Measurements from ENCODE around the gene ZNF778. TPM values are rescaled to one million over a fixed set of nuclear protein-coding genes. Genes with fewer than 3 reads are reported as not detected.

Gene ZNF778
- total and polyA plus RNA-seq, 2 of the 13 experiments (the other 11 are each of a cell fraction or from before 2014, with no cell fraction given): 3.8 to 7.2 TPM

GRCh38 chr16:89246903-89247733 lies 29.6 kb downstream of the ZNF778 start (continued):
- TF ChIP-seq ATF2 (CRISPR knock-in tag; IDR thresholded peaks at IDR 0.05) (no peak; the same call in 1 of the 2 replicates), TBX2 (CRISPR knock-in tag; IDR thresholded peaks at IDR 0.05; ENCODE audit: borderline replicate concordance) (peak; percentile 52; the same call in 1 of the 2 replicates), PITX1 (CRISPR knock-in tag; IDR thresholded peaks at IDR 0.05) (peak; percentile 4; the same call in 1 of the 2 replicates), REST (IDR thresholded peaks at IDR 0.05; ENCODE audit: borderline replicate concordance in 1 of 2, low read depth in 1 of 2, low read length in 2 of 2) (no peak), FUBP1 (CRISPR knock-in tag; IDR thresholded peaks at IDR 0.05; ENCODE audit: borderline replicate concordance) (0 out of 2 replicates have a peak, but pooled peaks have one; percentile 50), YEATS2 (CRISPR knock-in tag; IDR thresholded peaks at IDR 0.05; ENCODE audit: borderline replicate concordance) (no peak; the same call in 1 of the 2 replicates), ZSCAN31 (CRISPR knock-in tag; IDR thresholded peaks at IDR 0.05; ENCODE audit: low read depth) (0 out of 2 replicates have a peak, but pooled peaks have one; percentile 45), AHDC1 (CRISPR knock-in tag; IDR thresholded peaks at IDR 0.05; ENCODE audit: borderline replicate concordance) (0 out of 2 replicates have a peak, but pooled peaks have one; percentile 49), PBX3 (CRISPR knock-in tag; IDR thresholded peaks at IDR 0.05; ENCODE audit: borderline replicate concordance) (no peak), ZNF589 (CRISPR knock-in tag; conservative IDR thresholded peaks at IDR 0.05) (peak; percentile 85; the same call in 1 of the 2 replicates), EEA1 (CRISPR knock-in tag; IDR thresholded peaks at IDR 0.05; ENCODE audit: borderline replicate concordance) (peak; percentile 96), RFX3 (CRISPR knock-in tag; IDR thresholded peaks at IDR 0.05) (no peak)

All from HepG2 (cell line).